ENCODE measurements around the gene ASB15.

GRCh38 chr7:123635551-123636359, 34.1 kb downstream of the ASB15 start:
- TF ChIP-seq ZNF570 (CRISPR knock-in tag; IDR thresholded peaks at IDR 0.05; ENCODE audit: borderline replicate concordance) (no peak), ZMAT5 (CRISPR knock-in tag; IDR thresholded peaks at IDR 0.05; ENCODE audit: borderline replicate concordance, low read depth) (no peak), EZH2 (conservative IDR thresholded peaks at IDR 0.05; ENCODE audit: low read depth, low read length) (no peak), MAFG (CRISPR knock-in tag; IDR thresholded peaks at IDR 0.05) (no peak), THYN1 (CRISPR knock-in tag; IDR thresholded peaks at IDR 0.05; ENCODE audit: borderline replicate concordance, low read depth) (no peak), PRDM15 (CRISPR knock-in tag; IDR thresholded peaks at IDR 0.05) (no peak), MAFK (conservative IDR thresholded peaks at IDR 0.05 in 1 of 2, IDR thresholded peaks at IDR 0.05 in 1 of 2; ENCODE audit: low read length in 2 of 2) (no peak), GTF2F1 (IDR thresholded peaks at IDR 0.05; ENCODE audit: low read length) (no peak), CTCF (CRISPR knock-in tag; IDR thresholded peaks at IDR 0.05) (peak; percentile 55)
- TF ChIP-seq, protein P1, sequence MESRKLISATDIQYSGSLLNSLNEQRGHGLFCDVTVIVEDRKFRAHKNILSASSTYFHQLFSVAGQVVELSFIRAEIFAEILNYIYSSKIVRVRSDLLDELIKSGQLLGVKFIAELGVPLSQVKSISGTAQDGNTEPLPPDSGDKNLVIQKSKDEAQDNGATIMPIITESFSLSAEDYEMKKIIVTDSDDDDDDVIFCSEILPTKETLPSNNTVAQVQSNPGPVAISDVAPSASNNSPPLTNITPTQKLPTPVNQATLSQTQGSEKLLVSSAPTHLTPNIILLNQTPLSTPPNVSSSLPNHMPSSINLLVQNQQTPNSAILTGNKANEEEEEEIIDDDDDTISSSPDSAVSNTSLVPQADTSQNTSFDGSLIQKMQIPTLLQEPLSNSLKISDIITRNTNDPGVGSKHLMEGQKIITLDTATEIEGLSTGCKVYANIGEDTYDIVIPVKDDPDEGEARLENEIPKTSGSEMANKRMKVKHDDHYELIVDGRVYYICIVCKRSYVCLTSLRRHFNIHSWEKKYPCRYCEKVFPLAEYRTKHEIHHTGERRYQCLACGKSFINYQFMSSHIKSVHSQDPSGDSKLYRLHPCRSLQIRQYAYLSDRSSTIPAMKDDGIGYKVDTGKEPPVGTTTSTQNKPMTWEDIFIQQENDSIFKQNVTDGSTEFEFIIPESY (CRISPR knock-in tag; IDR thresholded peaks at IDR 0.05), result no peak
